Stimulated activated CD4-positive, alpha-beta T cell treated with anti-CD3 and anti-CD28 coated beads, Interleukin-4, amount 100 ng/mL, for 1 hour (primary cell): Measurements from ENCODE around the gene SLC24A3.

ENCODE experiments used
- DNase-seq: peaks from one replicate; pipeline ENCODE4 v3.0.0-alpha.2; 2020

Gene SLC24A3

GRCh38 chr20:19431906-19432305, 219.5 kb downstream of the SLC24A3 start:
- DNase-seq = no peak

GRCh38 chr20:19433371-19434350, 221.2 kb downstream of the SLC24A3 start:
- DNase-seq = no peak

GRCh38 chr20:19435316-19435715, 222.9 kb downstream of the SLC24A3 start:
- DNase-seq = no peak

- no peak for DNase-seq
These were observed 223.4 kb downstream of the SLC24A3 start for GRCh38 chr20:19435821-19436220.

GRCh38 chr20:19438488-19438887, 226.0 kb downstream of the SLC24A3 start:
- no peak for DNase-seq

- DNase-seq = no peak
These were observed 228.5 kb downstream of the SLC24A3 start for GRCh38 chr20:19440660-19441527.

- no peak for DNase-seq
These were observed 233.8 kb downstream of the SLC24A3 start for GRCh38 chr20:19446246-19446645.

GRCh38 chr20:19448632-19449031, 236.2 kb downstream of the SLC24A3 start:
- no peak for DNase-seq

- DNase-seq = no peak
These were observed 236.6 kb downstream of the SLC24A3 start for GRCh38 chr20:19449051-19449450.

- DNase-seq = no peak
These were observed 238.9 kb downstream of the SLC24A3 start for GRCh38 chr20:19451231-19451922.

- DNase-seq = no peak
These were observed 239.5 kb downstream of the SLC24A3 start for GRCh38 chr20:19451923-19452295.

GRCh38 chr20:19453410-19453809, 241.0 kb downstream of the SLC24A3 start:
- no peak for DNase-seq

- no peak for DNase-seq
These were observed 241.4 kb downstream of the SLC24A3 start for GRCh38 chr20:19453862-19454261.

GRCh38 chr20:19456595-19457395, 244.4 kb downstream of the SLC24A3 start:
- DNase-seq = no peak

GRCh38 chr20:19457611-19458010, 245.2 kb downstream of the SLC24A3 start:
- no peak for DNase-seq

- no peak for DNase-seq
These were observed 247.9 kb downstream of the SLC24A3 start for GRCh38 chr20:19460386-19460785.

GRCh38 chr20:19462491-19462890, 250.0 kb downstream of the SLC24A3 start:
- no peak for DNase-seq

- no peak for DNase-seq
These were observed 251.2 kb downstream of the SLC24A3 start for GRCh38 chr20:19463597-19463996.

- no peak for DNase-seq
These were observed 253.1 kb downstream of the SLC24A3 start for GRCh38 chr20:19465536-19465935.

- no peak for DNase-seq
These were observed 253.9 kb downstream of the SLC24A3 start for GRCh38 chr20:19466206-19466928.

- no peak for DNase-seq
These were observed 260.9 kb downstream of the SLC24A3 start for GRCh38 chr20:19473216-19473921.
